Medulla oblongata (tissue), 1 donor: ENCODE results near the gene PPP4R3B.
A peak's percentile ranks its signal among the peaks of the same experiment; 100 is the strongest.

Experiments
- DNase-seq: peaks from one replicate; pipeline ENCODE4 v3.0.0-alpha.2; 2015; ENCODE audit errors: extremely low spot score

Gene PPP4R3B

GRCh38 chr2:55518841-55519165 is 98.6 kb downstream of the PPP4R3B start:
- DNase-seq: peak; percentile 21

- DNase-seq: peak; percentile 50
These were observed 105.8 kb downstream of the PPP4R3B start for GRCh38 chr2:55511508-55512124.

- no peak for DNase-seq
These were observed 114.8 kb downstream of the PPP4R3B start for GRCh38 chr2:55502590-55503141.

- no peak for DNase-seq
These were observed 117.4 kb downstream of the PPP4R3B start for GRCh38 chr2:55500025-55500424.

GRCh38 chr2:55498582-55498981 is 118.8 kb downstream of the PPP4R3B start:
- no peak for DNase-seq
